Osteoblast (primary cell): ENCODE measurements around the gene CDK5RAP1. TPM values are rescaled to one million over a fixed set of nuclear protein-coding genes. Genes with fewer than 3 reads are reported as not detected.
A peak's percentile ranks its signal among the peaks of the same experiment; 100 is the strongest.

Experiments used
- DNase-seq: peaks from one replicate; pipeline ENCODE4 v3.0.0; 2011; ENCODE audit warnings: low spot score, mixed read lengths; ENCODE audit not compliant: insufficient read length; ENCODE audit errors: missing footprints
- H2AFZ ChIP-seq: 2 replicates; pipeline ENCODE4 v1.6.0; 2011; ENCODE audit warnings: mild to moderate bottlenecking, low read length
- H3K27ac ChIP-seq: 2 replicates; pipeline ENCODE4 v1.5.1; 2011; ENCODE audit warnings: mild to moderate bottlenecking, low read depth, low read length, moderate library complexity
- H3K27me3 ChIP-seq: 2 replicates; pipeline ENCODE4 v1.6.0; 2012; ENCODE audit warnings: mild to moderate bottlenecking, control low read depth, inconsistent platforms, low read length, moderate library complexity; ENCODE audit not compliant: insufficient read depth
- H3K36me3 ChIP-seq: 2 replicates; pipeline ENCODE4 v1.5.1; 2011; ENCODE audit warnings: mild to moderate bottlenecking, low read length, control low read depth, moderate library complexity; ENCODE audit not compliant: insufficient read depth
- H3K4me1 ChIP-seq: 2 replicates; pipeline ENCODE4 v1.5.1; 2011; ENCODE audit warnings: mild to moderate bottlenecking, low read length, control low read depth, moderate library complexity; ENCODE audit not compliant: insufficient read depth
- H3K4me2 ChIP-seq: 2 replicates; pipeline ENCODE4 v1.6.0; 2011; ENCODE audit warnings: mild to moderate bottlenecking, low read length; ENCODE audit not compliant: insufficient read depth
- H3K4me3 ChIP-seq: fragments of 200-600 bp; sonication (generic); 3 replicates; pipeline ENCODE4 v1.5.1; 2012; ENCODE audit warnings: mild to moderate bottlenecking, low read length, inconsistent platforms; ENCODE audit not compliant: insufficient read depth
- H3K79me2 ChIP-seq: 2 replicates; pipeline ENCODE4 v1.6.0; 2012; ENCODE audit warnings: mild to moderate bottlenecking, low read length, control low read depth, inconsistent platforms; ENCODE audit not compliant: insufficient read depth
- H3K9me3 ChIP-seq: 2 replicates; pipeline ENCODE4 v1.5.1; 2011; ENCODE audit warnings: low read depth, low read length, control low read depth
- H4K20me1 ChIP-seq: 2 replicates; pipeline ENCODE4 v1.6.0; 2012; ENCODE audit warnings: mild to moderate bottlenecking, low read length, control low read depth; ENCODE audit not compliant: insufficient read depth
- CTCF ChIP-seq: IDR thresholded peaks from 2 replicates; pipeline ENCODE4 v1.5.1; 2011; ENCODE audit warnings: mild to moderate bottlenecking, low read depth, low read length, moderate library complexity; ENCODE audit errors: extremely low read depth
- total RNA-seq: library from RNA; depleted of rRNA; stranded (reverse); fragments of >200 nt; gene quantifications from 2 replicates; pipeline ENCODE4 v1.2.3, GENCODE V29; 2012

Gene CDK5RAP1
- total RNA-seq, 1 donor = 16.6 TPM

GRCh38 chr20:33400812-33401183 is 521 bp downstream of the CDK5RAP1 start:
- H3K79me2 ChIP-seq = peaks cover 59% of the 10 kb centered on the region
- H3K4me1 ChIP-seq = peaks cover 15% of the 10 kb centered on the region
- H4K20me1 ChIP-seq = peaks cover 9% of the 10 kb centered on the region

GRCh38 chr20:33399924-33400323 is 1.4 kb downstream of the CDK5RAP1 start:
- H3K79me2 ChIP-seq = peaks cover 63% of the 10 kb centered on the region
- H2AFZ ChIP-seq = no peak overlapping the region
- no peaks in the 10 kb centered on the region for H3K9me3 ChIP-seq
- H3K4me1 ChIP-seq = peaks cover 15% of the 10 kb centered on the region
- TF ChIP-seq CTCF = no peak
- H3K27me3 ChIP-seq = no peaks in the 10 kb centered on the region
- peak overlapping the region; percentile 98 for H3K4me2 ChIP-seq
- no peaks in the 10 kb centered on the region for H3K36me3 ChIP-seq
- no peak for DNase-seq
- H3K27ac ChIP-seq = no peak overlapping the region
- H3K4me3 ChIP-seq = peak overlapping the region; percentile 92
- peaks cover 9% of the 10 kb centered on the region for H4K20me1 ChIP-seq

More at GRCh38 chr20:33400812-33401183, 521 bp downstream of the CDK5RAP1 start:
- Histone ChIP-seq H3K27ac (peak overlapping the region; percentile 72), H3K36me3 (no peaks in the 10 kb centered on the region), H3K9me3 (no peaks in the 10 kb centered on the region), H2AFZ (peak overlapping the region; percentile 97), H3K4me2 (peak overlapping the region; percentile 98), H3K27me3 (no peaks in the 10 kb centered on the region), H3K4me3 (peak overlapping the region; percentile 92)
- DNase-seq = no peak
- peak; percentile 17 for TF ChIP-seq CTCF

GRCh38 chr20:33394718-33395117 is 6.6 kb downstream of the CDK5RAP1 start:
- no peak for DNase-seq
- Histone ChIP-seq H4K20me1 (no peaks in the 10 kb centered on the region), H3K4me2 (no peak overlapping the region), H3K9me3 (no peaks in the 10 kb centered on the region), H2AFZ (no peak overlapping the region), H3K27ac (no peak overlapping the region), H3K4me1 (no peaks in the 10 kb centered on the region), H3K4me3 (no peak overlapping the region), H3K79me2 (peaks cover 48% of the 10 kb centered on the region), H3K36me3 (peaks cover 24% of the 10 kb centered on the region), H3K27me3 (no peaks in the 10 kb centered on the region)
- TF ChIP-seq CTCF = no peak

- no peaks in the 10 kb centered on the region for H4K20me1 ChIP-seq
- H3K4me2 ChIP-seq = no peak overlapping the region
- H3K9me3 ChIP-seq = no peaks in the 10 kb centered on the region
- DNase-seq = no peak
- TF ChIP-seq CTCF = no peak
- H3K4me1 ChIP-seq = no peaks in the 10 kb centered on the region
- H3K27me3 ChIP-seq = no peaks in the 10 kb centered on the region
- H3K27ac ChIP-seq = no peak overlapping the region
- H3K4me3 ChIP-seq = no peak overlapping the region
- H3K79me2 ChIP-seq = peaks cover 37% of the 10 kb centered on the region
- H2AFZ ChIP-seq = no peak overlapping the region
- H3K36me3 ChIP-seq = peaks cover 24% of the 10 kb centered on the region
Observed at GRCh38 chr20:33393609-33394008, 7.7 kb downstream of the CDK5RAP1 start.
